ENCODE data around the gene IFT122. TPM values are rescaled to one million over a fixed set of nuclear protein-coding genes. Genes with fewer than 3 reads are reported as not detected.

Gene IFT122
- total RNA-seq, 6 experiments from 2014 or later: 7.1 to 16.8 (median 11.5) TPM

GRCh38 chr3:129528589-129529100, 88.6 kb downstream of the IFT122 start, which contains the start of gene RHO:
TSS of gene RHO (plus strand) at chr3:129528639. CDS start at chr3:129528734, 95 bp downstream.
- intact Hi-C loops (cut with DNase I): no loop called here
- Histone ChIP-seq H3K4me1 (no peaks in the 10 kb centered on the region), H3K36me3 (no peaks in the 10 kb centered on the region), H3K4me3 (no peak within 1 kb of the TSS), H3K27ac (no peak within 1 kb of the TSS), H3K9me3 (no peaks in the 10 kb centered on the region), H3K27me3 (no peaks in the 10 kb centered on the region)
- TF ChIP-seq POLR2A (IDR thresholded peaks at IDR 0.05) (no peak), CTCF (IDR thresholded peaks at IDR 0.05) (no peak)
- DNase-seq: no peak
- 89% methylated on average over 7 of the region's 18 CpGs for WGBS (ENCODE audit: insufficient coverage, low coverage, low lambda C conversion rate, missing lambda C conversion rate)
- no peak for ATAC-seq

GRCh38 chr3:129529436-129530210, 89.6 kb downstream of the IFT122 start:
- Histone ChIP-seq H3K36me3 (no peaks in the 10 kb centered on the region), H3K9me3 (no peaks in the 10 kb centered on the region), H3K4me1 (no peaks in the 10 kb centered on the region), H3K27me3 (no peaks in the 10 kb centered on the region), H3K27ac (no peak overlapping the region), H3K4me3 (no peak overlapping the region)
- intact Hi-C loops (cut with DNase I): no loop called here
- WGBS (ENCODE audit: insufficient coverage, low coverage, low lambda C conversion rate, missing lambda C conversion rate): 81% methylated on average over 8 of the region's 12 CpGs
- DNase-seq: no peak
- TF ChIP-seq CTCF (IDR thresholded peaks at IDR 0.05) (no peak), POLR2A (IDR thresholded peaks at IDR 0.05) (no peak)
- no peak for ATAC-seq

- TF ChIP-seq CTCF (IDR thresholded peaks at IDR 0.05) (no peak), POLR2A (IDR thresholded peaks at IDR 0.05) (no peak)
- no peaks in the 10 kb centered on the region for H3K9me3 ChIP-seq
- 46% methylated on average over 4 of the region's 6 CpGs for WGBS (ENCODE audit: insufficient coverage, low coverage, low lambda C conversion rate, missing lambda C conversion rate)
- H3K27ac ChIP-seq: no peak overlapping the region
- H3K4me3 ChIP-seq: no peak overlapping the region
- H3K27me3 ChIP-seq: no peaks in the 10 kb centered on the region
- intact Hi-C loops (cut with DNase I): no loop called here
- ATAC-seq (no peak), DNase-seq (no peak)
- H3K4me1 ChIP-seq: peaks cover 0 to 7% (median 0%) of the 10 kb centered on the region in 4 donors
- no peaks in the 10 kb centered on the region for H3K36me3 ChIP-seq
Observed at GRCh38 chr3:129530251-129530791, 90.3 kb downstream of the IFT122 start.

GRCh38 chr3:129530821-129531220, 90.8 kb downstream of the IFT122 start:
- no peaks in the 10 kb centered on the region for H3K36me3 ChIP-seq
- H3K4me1 ChIP-seq: peaks cover 0 to 8% (median 0%) of the 10 kb centered on the region in 4 donors
- intact Hi-C loops (cut with DNase I): no loop called here
- H3K27me3 ChIP-seq: no peaks in the 10 kb centered on the region
- H3K4me3 ChIP-seq: no peak overlapping the region
- H3K27ac ChIP-seq: no peak overlapping the region
- H3K9me3 ChIP-seq: no peaks in the 10 kb centered on the region
- no peak for DNase-seq
- ATAC-seq: no peak
- WGBS (ENCODE audit: insufficient coverage, low coverage, low lambda C conversion rate, missing lambda C conversion rate): 81% methylated on average over 6 of the region's 13 CpGs
- TF ChIP-seq POLR2A (IDR thresholded peaks at IDR 0.05) (no peak), CTCF (IDR thresholded peaks at IDR 0.05) (no peak)

Measured in right lobe of liver (tissue), 6 donors.